Measurements from ENCODE around the gene IL17B.
"Not testable (repeated sequence)": the region's sequence is repeated elsewhere in the genome, so short reads cannot be mapped to it uniquely, and the experiment has no call there.

Gene IL17B

GRCh38 chr5:149400304-149400703, 21.2 kb upstream of the IL17B start:
- DNase-seq (ENCODE audit: low read depth): no peak

GRCh38 chr5:149399775-149400174, 20.7 kb upstream of the IL17B start:
- no peak for DNase-seq (ENCODE audit: low read depth)

GRCh38 chr5:149398747-149399266, 19.7 kb upstream of the IL17B start:
- DNase-seq (ENCODE audit: low read depth): not testable (repeated sequence)

GRCh38 chr5:149397530-149397929, 18.4 kb upstream of the IL17B start:
- DNase-seq (ENCODE audit: low read depth): peak; percentile 98

- not testable (repeated sequence) for DNase-seq (ENCODE audit: low read depth)
Measured at GRCh38 chr5:149394996-149395395, 15.9 kb upstream of the IL17B start.

- DNase-seq (ENCODE audit: low read depth): no peak
Measured at GRCh38 chr5:149392718-149393117, 13.6 kb upstream of the IL17B start.

GRCh38 chr5:149391524-149391923, 12.4 kb upstream of the IL17B start:
- no peak for DNase-seq (ENCODE audit: low read depth)

- not testable (repeated sequence) for DNase-seq (ENCODE audit: low read depth)
Measured at GRCh38 chr5:149391076-149391475, 12.0 kb upstream of the IL17B start.

GRCh38 chr5:149389552-149390495, 10.7 kb upstream of the IL17B start:
- DNase-seq (ENCODE audit: low read depth): no peak

GRCh38 chr5:149388498-149389190, 9.6 kb upstream of the IL17B start:
- no peak for DNase-seq (ENCODE audit: low read depth)

- DNase-seq (ENCODE audit: low read depth): peak; percentile 73
Measured at GRCh38 chr5:149387982-149388381, 8.9 kb upstream of the IL17B start.

GRCh38 chr5:149387081-149387631, 8.1 kb upstream of the IL17B start:
- peak; percentile 84 for DNase-seq (ENCODE audit: low read depth)

GRCh38 chr5:149386166-149386565, 7.1 kb upstream of the IL17B start:
- no peak for DNase-seq (ENCODE audit: low read depth)

GRCh38 chr5:149383399-149383798, 4.3 kb upstream of the IL17B start:
- no peak for DNase-seq (ENCODE audit: low read depth)

- DNase-seq (ENCODE audit: low read depth): no peak
Measured at GRCh38 chr5:149382517-149383220, 3.6 kb upstream of the IL17B start.

GRCh38 chr5:149381986-149382338, 2.9 kb upstream of the IL17B start:
- no peak for DNase-seq (ENCODE audit: low read depth)

GRCh38 chr5:149381261-149381985, 2.3 kb upstream of the IL17B start:
- DNase-seq (ENCODE audit: low read depth): no peak

GRCh38 chr5:149380466-149381121, 1.5 kb upstream of the IL17B start:
- no peak for DNase-seq (ENCODE audit: low read depth)

- no peak for DNase-seq (ENCODE audit: low read depth)
Measured at GRCh38 chr5:149379818-149380374, 804 bp upstream of the IL17B start.

GRCh38 chr5:149378241-149378820, 761 bp downstream of the IL17B start:
- DNase-seq (ENCODE audit: low read depth): no peak

Data from GM04504 (cell line).